Hepatocyte (in vitro differentiated cells): Measurements from ENCODE around the gene BRINP3.

Source experiments
- CTCF ChIP-seq: fragments of 200-600 bp; sonication (generic); IDR thresholded peaks from 2 replicates; pipeline ENCODE4 v1.5.1; 2016; ENCODE audit warnings: antibody characterized with exemption, mild to moderate bottlenecking; ENCODE audit not compliant: poor library complexity
- EZH2phosphoT487 ChIP-seq: fragments of 200-600 bp; sonication (generic); IDR thresholded peaks from one replicate; pipeline ENCODE4 v1.6.1; 2018; ENCODE audit warnings: antibody characterized with exemption, mild to moderate bottlenecking, low read depth, moderate library complexity; ENCODE audit not compliant: unreplicated experiment, severe bottlenecking

GRCh38 chr1:190328871-190329270 lies 148.8 kb downstream of the BRINP3 start:
- TF ChIP-seq CTCF, result no peak
- TF ChIP-seq EZH2phosphoT487, result no peak
